Activated B cell treated with CpG ODN at 0.5 μM for 24 hours (primary cell): ENCODE measurements around the gene LZTS2. TPM values are rescaled to one million over a fixed set of nuclear protein-coding genes. Genes with fewer than 3 reads are reported as not detected.

Experiments
- ATAC-seq: fragments of 200-7000 bp; cut with Tn5 transposase; one replicate; pipeline ENCODE4 v1.10.0; 2021; ENCODE audit warnings: low read depth, mild to moderate bottlenecking, moderate library complexity
- CTCF ChIA-PET: fragments of 350-600 bp; sonication (Branson Sonifier 250); formaldehyde crosslinking; loops from one replicate; lab custom pipeline; 2021; ENCODE audit warnings: antibody characterized with exemption; lab: Charles Lee
- POLR2A ChIA-PET: fragments of 350-600 bp; sonication (Branson Sonifier 250); formaldehyde crosslinking; loops from one replicate; lab custom pipeline; 2021; ENCODE audit warnings: antibody characterized with exemption; lab: Charles Lee
- DNase-seq: peaks from one replicate; pipeline ENCODE4 v3.0.0; 2022
- H3K27ac Mint-ChIP-seq: one replicate; pipeline ENCODE4 v1.8.0; 2020; ENCODE audit warnings: mixed read lengths
- H3K27me3 Mint-ChIP-seq: one replicate; pipeline ENCODE4 v1.8.0; 2021; ENCODE audit warnings: mixed read lengths
- H3K36me3 Mint-ChIP-seq: one replicate; pipeline ENCODE4 v1.8.0; 2021; ENCODE audit warnings: low read depth, mixed read lengths
- H3K4me1 Mint-ChIP-seq: one replicate; pipeline ENCODE4 v1.8.0; 2021; ENCODE audit warnings: mixed read lengths
- H3K4me3 Mint-ChIP-seq: one replicate; pipeline ENCODE4 v1.8.0; 2020; ENCODE audit warnings: mild to moderate bottlenecking, mixed read lengths
- H3K9me3 Mint-ChIP-seq: one replicate; pipeline ENCODE4 v1.8.0; 2020; ENCODE audit warnings: mixed read lengths
- CTCF ChIP-seq: fragments of 200-600 bp; IDR thresholded peaks from one replicate; pipeline ENCODE4 v1.8.0; 2022; ENCODE audit warnings: antibody characterized with exemption, mild to moderate bottlenecking
- intact Hi-C: fragments of 100-400 bp; cut with micrococcal nuclease; formaldehyde crosslinking; loops from one replicate; pipeline ENCODE4 v1.15.1; 2024
- total RNA-seq: library from RNA; stranded (reverse); gene quantifications from 2 replicates; pipeline ENCODE4 v1.2.3, GENCODE V29; 2022

The LZTS2 gene
- total RNA-seq, 1 donor from 2014 or later = 14.9 TPM

- TF ChIP-seq CTCF = no peak
- H3K27me3 Mint-ChIP-seq = peaks cover 27% of the 10 kb centered on the region
- H3K27ac Mint-ChIP-seq = no peak overlapping the region
- DNase-seq = no peak
- no peak for ATAC-seq
- no peak overlapping the region for H3K4me3 Mint-ChIP-seq
- ChIA-PET POLR2A (interaction anchor here (1.4 kb wide), 1 partner anchor 19 kb away, joined by 3 read pairs; no protein-coding TSS in a partner anchor), CTCF (interaction anchor here (1.3 to 2.3 kb wide), 3 partner anchors 14 to 24 kb away, joined by 3 to 9 read pairs (median 4); no protein-coding TSS in a partner anchor)
- no peaks in the 10 kb centered on the region for H3K9me3 Mint-ChIP-seq
- intact Hi-C loops = no loop called here
- peaks cover 28% of the 10 kb centered on the region for H3K4me1 Mint-ChIP-seq
- no peaks in the 10 kb centered on the region for H3K36me3 Mint-ChIP-seq
These were observed 16.0 kb downstream of the LZTS2 start for GRCh38 chr10:101015582-101015973.

- Mint-ChIP-seq H3K4me1 (peaks cover 28% of the 10 kb centered on the region), H3K4me3 (no peak overlapping the region), H3K36me3 (no peaks in the 10 kb centered on the region), H3K27me3 (peaks cover 27% of the 10 kb centered on the region), H3K9me3 (no peaks in the 10 kb centered on the region), H3K27ac (no peak overlapping the region)
- TF ChIP-seq CTCF = no peak
- intact Hi-C loops = no loop called here
- DNase-seq (no peak), ATAC-seq (no peak)
- POLR2A ChIA-PET = no interaction called here
- CTCF ChIA-PET = interaction anchor here (1.0 to 2.3 kb wide), 4 partner anchors 14 to 51 kb away, joined by 3 to 9 read pairs (median 3); no protein-coding TSS in a partner anchor
These were observed 17.2 kb downstream of the LZTS2 start for GRCh38 chr10:101016814-101017213.

GRCh38 chr10:101018118-101018599 lies 18.6 kb downstream of the LZTS2 start:
- Mint-ChIP-seq H3K27ac (no peak overlapping the region), H3K27me3 (peaks cover 27% of the 10 kb centered on the region), H3K4me3 (peak overlapping the region; percentile 39), H3K4me1 (peaks cover 21% of the 10 kb centered on the region), H3K9me3 (no peaks in the 10 kb centered on the region), H3K36me3 (no peaks in the 10 kb centered on the region)
- no peak for DNase-seq
- ChIA-PET POLR2A (interaction anchor here (1.0 to 2.3 kb wide), 2 partner anchors 13 to 19 kb away, joined by 3 to 9 read pairs; partner anchors contain the start of genes PDZD7 and SFXN3), CTCF (interaction anchor here (1.5 to 1.8 kb wide), 3 partner anchors 11 to 48 kb away, joined by 3 to 20 read pairs (median 4); partner anchors contain the start of genes PDZD7 and SFXN3)
- intact Hi-C loops = no loop called here
- ATAC-seq = peak; percentile 55
- no peak for TF ChIP-seq CTCF

- Mint-ChIP-seq H3K4me1 (peaks cover 17% of the 10 kb centered on the region), H3K36me3 (no peaks in the 10 kb centered on the region), H3K4me3 (peak overlapping the region; percentile 39), H3K27me3 (peaks cover 27% of the 10 kb centered on the region), H3K9me3 (no peaks in the 10 kb centered on the region), H3K27ac (no peak overlapping the region)
- CTCF ChIA-PET = interaction anchor here (0.9 to 1.8 kb wide), 6 partner anchors 11 to 53 kb away, joined by 3 to 20 read pairs (median 4); partner anchors contain the start of genes PDZD7 and SFXN3
- peak; percentile 39 for DNase-seq
- no peak for TF ChIP-seq CTCF
- peak; percentile 59 for ATAC-seq
- intact Hi-C loops = loop anchor here (1.0 kb wide), 1 partner anchor 12 kb away; the partner anchor contains the start of genes PDZD7 and SFXN3
- POLR2A ChIA-PET = interaction anchor here (2.3 kb wide), 1 partner anchor 13 kb away, joined by 9 read pairs; the partner anchor contains the start of genes PDZD7 and SFXN3
These were observed 19.2 kb downstream of the LZTS2 start for GRCh38 chr10:101018600-101019439.

GRCh38 chr10:101019440-101019703 lies 19.8 kb downstream of the LZTS2 start:
- Mint-ChIP-seq H3K4me3 (no peak overlapping the region), H3K27me3 (peaks cover 27% of the 10 kb centered on the region)
- POLR2A ChIA-PET = interaction anchor here (2.3 kb wide), 1 partner anchor 12 kb away, joined by 9 read pairs; the partner anchor contains the start of genes PDZD7 and SFXN3

More at GRCh38 chr10:101019440-101019703, 19.8 kb downstream of the LZTS2 start:
- Mint-ChIP-seq H3K36me3 (no peaks in the 10 kb centered on the region), H3K4me1 (peaks cover 14% of the 10 kb centered on the region), H3K9me3 (no peaks in the 10 kb centered on the region), H3K27ac (no peak overlapping the region)
- CTCF ChIA-PET = interaction anchor here (0.9 to 1.8 kb wide), 6 partner anchors 10 to 52 kb away, joined by 3 to 20 read pairs (median 4); partner anchors contain the start of genes PDZD7 and SFXN3
- intact Hi-C loops = loop anchor here (1.0 kb wide), 1 partner anchor 12 kb away; the partner anchor contains the start of genes PDZD7 and SFXN3
- DNase-seq (no peak), ATAC-seq (no peak)
- TF ChIP-seq CTCF = no peak
